Uterus (tissue), 2 donors: ENCODE data around the gene ERGIC1.

Experiments
- POLR2A ChIP-seq, 2 donors: fragments of 450-650 bp; IDR thresholded peaks; one replicate each; pipeline ENCODE4 v1.6.1; 2016; ENCODE audit warnings: antibody characterized with exemption in 2 of 2, mild to moderate bottlenecking in 1 of 2, moderate library complexity in 1 of 2
- TF ChIP-seq, protein P1 (sequence below), 4 experiments: fragments of 200-600 bp in 2 of 4; fragments of 450-650 bp in 2 of 4; sonication (generic) in 2 of 4; IDR thresholded peaks; one replicate each; pipeline ENCODE4 v1.5.1; 2016 to 2019; ENCODE audit warnings: antibody characterized with exemption in 4 of 4, mild to moderate bottlenecking in 2 of 4, moderate library complexity in 1 of 4

DNA sequence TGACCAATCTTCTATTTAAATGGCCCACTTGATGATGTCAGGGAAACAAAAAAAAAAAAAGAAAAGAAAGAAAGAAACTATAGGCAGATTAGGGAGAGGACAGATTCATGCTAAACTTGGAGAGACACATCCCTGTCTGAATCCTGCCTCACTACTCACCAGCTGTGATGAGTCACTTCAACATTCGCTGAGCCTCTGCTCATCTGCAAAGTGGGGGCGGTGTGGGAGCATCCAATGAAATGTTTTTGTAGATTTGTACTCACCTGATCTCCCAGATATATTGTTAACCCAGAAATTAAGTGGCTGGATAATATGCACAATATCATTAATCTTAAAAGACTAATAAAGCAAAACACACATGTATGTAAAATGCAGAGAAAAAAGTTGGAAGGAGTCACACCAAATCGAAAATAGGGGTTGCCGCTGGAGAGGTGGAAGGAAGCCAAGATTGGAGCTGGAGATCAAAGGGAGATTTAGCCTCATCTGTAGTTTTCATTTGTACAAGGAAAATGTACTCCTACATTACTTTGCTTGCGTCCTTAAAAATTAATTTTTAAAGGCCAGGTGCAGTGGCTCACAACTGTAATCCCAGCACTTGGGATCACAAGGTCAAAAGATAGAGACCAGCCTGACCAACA lies 17.0 kb upstream of the ERGIC1 start:
- TF ChIP-seq POLR2A (IDR thresholded peaks at IDR 0.05) = no peak
- TF ChIP-seq, protein P1, sequence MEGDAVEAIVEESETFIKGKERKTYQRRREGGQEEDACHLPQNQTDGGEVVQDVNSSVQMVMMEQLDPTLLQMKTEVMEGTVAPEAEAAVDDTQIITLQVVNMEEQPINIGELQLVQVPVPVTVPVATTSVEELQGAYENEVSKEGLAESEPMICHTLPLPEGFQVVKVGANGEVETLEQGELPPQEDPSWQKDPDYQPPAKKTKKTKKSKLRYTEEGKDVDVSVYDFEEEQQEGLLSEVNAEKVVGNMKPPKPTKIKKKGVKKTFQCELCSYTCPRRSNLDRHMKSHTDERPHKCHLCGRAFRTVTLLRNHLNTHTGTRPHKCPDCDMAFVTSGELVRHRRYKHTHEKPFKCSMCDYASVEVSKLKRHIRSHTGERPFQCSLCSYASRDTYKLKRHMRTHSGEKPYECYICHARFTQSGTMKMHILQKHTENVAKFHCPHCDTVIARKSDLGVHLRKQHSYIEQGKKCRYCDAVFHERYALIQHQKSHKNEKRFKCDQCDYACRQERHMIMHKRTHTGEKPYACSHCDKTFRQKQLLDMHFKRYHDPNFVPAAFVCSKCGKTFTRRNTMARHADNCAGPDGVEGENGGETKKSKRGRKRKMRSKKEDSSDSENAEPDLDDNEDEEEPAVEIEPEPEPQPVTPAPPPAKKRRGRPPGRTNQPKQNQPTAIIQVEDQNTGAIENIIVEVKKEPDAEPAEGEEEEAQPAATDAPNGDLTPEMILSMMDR (IDR thresholded peaks at IDR 0.05) = no peak
